Sigmoid colon (tissue), 7 donors: Measurements from ENCODE around the gene MALAT1. TPM values are rescaled to one million over a fixed set of nuclear protein-coding genes. Genes with fewer than 3 reads are reported as not detected.
A peak's percentile ranks its signal among the peaks of the same experiment; 100 is the strongest.

Experiments used
- DNase-seq: peaks from one replicate; pipeline ENCODE4 v3.0.0-alpha.2; 2019
- H3K27ac ChIP-seq, 4 donors: fragments of 200-600 bp; sonication (generic); one replicate each; pipeline ENCODE4 v1.5.1; 2016 to 2019; ENCODE audit warnings: mild to moderate bottlenecking in 1 of 4
- H3K27me3 ChIP-seq, 3 donors: fragments of 200-600 bp; sonication (generic); one replicate each; pipeline ENCODE4 v1.5.1; 2019; ENCODE audit warnings: mild to moderate bottlenecking in 1 of 3
- H3K36me3 ChIP-seq, 4 donors: fragments of 200-600 bp; sonication (generic); one replicate each; pipeline ENCODE4 v1.5.1; 2016 to 2019
- H3K4me1 ChIP-seq, 4 donors: fragments of 200-600 bp; sonication (generic); one replicate each; pipeline ENCODE4 v1.5.1; 2017 to 2019
- H3K4me3 ChIP-seq, 4 donors: fragments of 200-600 bp; sonication (generic); one replicate each; pipeline ENCODE4 v1.5.1; 2017 to 2019; ENCODE audit warnings: mild to moderate bottlenecking in 2 of 4, moderate library complexity in 1 of 4
- H3K9me3 ChIP-seq, 4 donors: fragments of 200-600 bp in 3 of 4; sonication (generic) in 3 of 4; one replicate each; pipeline versions ENCODE4 v1.5.1 to v1.6.1; 2013 to 2019
- CTCF ChIP-seq, 4 experiments: fragments of 450-650 bp in 3 of 4; fragments of 200-600 bp in 1 of 4; IDR thresholded peaks; one replicate each; pipeline ENCODE4 v1.5.1; 2016 to 2019; ENCODE audit warnings: antibody characterized with exemption in 4 of 4, mild to moderate bottlenecking in 3 of 4, moderate library complexity in 2 of 4
- EP300 ChIP-seq, 4 donors: sonication (generic); formaldehyde crosslinking; IDR thresholded peaks; one replicate each; pipeline ENCODE4 v1.6.1; 2017; ENCODE audit warnings: antibody characterized with exemption in 4 of 4
- POLR2A ChIP-seq, 2 donors: fragments of 450-650 bp; IDR thresholded peaks; one replicate each; pipeline ENCODE4 v1.6.1; 2016; ENCODE audit warnings: antibody characterized with exemption in 2 of 2, mild to moderate bottlenecking in 2 of 2, moderate library complexity in 2 of 2
- POLR2AphosphoS5 ChIP-seq, 4 donors: sonication (generic); formaldehyde crosslinking; IDR thresholded peaks; one replicate each; pipeline ENCODE4 v1.6.1; 2017; ENCODE audit warnings: antibody characterized with exemption in 4 of 4
- WGBS, 2 donors: extraction: QIAGEN DNeasy Blood & Tissue Kit; methylation state at CpG; one replicate each; pipeline ENCODE4 v1.1.7; 2013; 5-methylcytosine and 5-hydroxymethylcytosine counted together
- intact Hi-C: fragments of 100-400 bp; cut with DNase I; formaldehyde crosslinking; loops from one replicate; pipeline ENCODE4 v1.15.1; 2023
- polyA plus RNA-seq, 3 donors: library from polyadenylated mRNA; stranded (reverse); fragments of 200-250 nt; gene quantifications; one replicate each; pipeline ENCODE4 v1.2.3, GENCODE V29; 2013
- total RNA-seq, 4 donors: library from RNA; depleted of rRNA; stranded (reverse); fragments of >200 nt; gene quantifications; one replicate each; pipeline ENCODE4 v1.1.0, GENCODE V29; 2016
- donor health status: healthy with polysubstance abuse.
- donor health status: Bipolar disorder and iron deficiency.
- donor health status: healthy.

Gene MALAT1
- total and polyA plus RNA-seq, 7 donors: 6.6 to 32,672 (median 10,511) TPM

- no peaks in the 10 kb centered on the region for H3K27me3 ChIP-seq
- H3K27ac ChIP-seq: peak overlapping the region in 3 of 4 donors; percentile 92 to 100 (median 98)
- intact Hi-C loops: no loop called here
- no peaks in the 10 kb centered on the region for H3K36me3 ChIP-seq
- peak; percentile 40 for DNase-seq
- no peaks in the 10 kb centered on the region for H3K9me3 ChIP-seq
- 36 to 72% methylated on average over 3 of the region's 3 CpGs for whole genome bisulfite sequencing, 2 donors
- no peak for TF ChIP-seq POLR2A (IDR thresholded peaks at IDR 0.05)
- no peak for TF ChIP-seq CTCF (IDR thresholded peaks at IDR 0.05)
- TF ChIP-seq POLR2AphosphoS5 (IDR thresholded peaks at IDR 0.05): no peak
- no peak for TF ChIP-seq EP300 (IDR thresholded peaks at IDR 0.05)
- H3K4me3 ChIP-seq: no peak overlapping the region
- H3K4me1 ChIP-seq: peaks cover 0 to 64% (median 59%) of the 10 kb centered on the region in 4 donors
Measured at GRCh38 chr11:65474864-65475263, 24.0 kb upstream of the MALAT1 start.

- intact Hi-C loops: loop anchor here (1.0 kb wide), 2 partner anchors 21 to 54 kb away; partner anchors contain the start of gene NEAT1
Measured at GRCh38 chr11:65476632-65477148, 22.2 kb upstream of the MALAT1 start.

GRCh38 chr11:65477149-65477965 lies 21.5 kb upstream of the MALAT1 start:
- TF ChIP-seq EP300 (IDR thresholded peaks at IDR 0.05) (peak in 2 of 4 donors; percentile 51 to 93), CTCF (IDR thresholded peaks at IDR 0.05) (no peak), POLR2A (IDR thresholded peaks at IDR 0.05) (peak; percentile 90 to 96), POLR2AphosphoS5 (IDR thresholded peaks at IDR 0.05) (peak; percentile 97 to 99 (median 98))
- H3K4me1 ChIP-seq: peaks cover 0 to 72% (median 66%) of the 10 kb centered on the region in 4 donors
- H3K27ac ChIP-seq: peak overlapping the region; percentile 92 to 100 (median 97)
- no peaks in the 10 kb centered on the region for H3K9me3 ChIP-seq
- H3K4me3 ChIP-seq: peak overlapping the region; percentile 74 to 91 (median 80)
- no peaks in the 10 kb centered on the region for H3K27me3 ChIP-seq
- 0% methylated on average over 60 of the region's 60 CpGs for WGBS, 2 donors
- intact Hi-C loops: loop anchor here (1.0 kb wide), 2 partner anchors 20 to 55 kb away; partner anchors contain the start of gene NEAT1
- no peaks in the 10 kb centered on the region for H3K36me3 ChIP-seq
- DNase-seq: peak; percentile 99

More at GRCh38 chr11:65476632-65477148, 22.2 kb upstream of the MALAT1 start:
- DNase-seq: peak; percentile 73
- Histone ChIP-seq H3K4me3 (peak overlapping the region; percentile 74 to 91 (median 80)), H3K36me3 (no peaks in the 10 kb centered on the region), H3K4me1 (peaks cover 0 to 68% (median 64%) of the 10 kb centered on the region in 4 donors), H3K9me3 (no peaks in the 10 kb centered on the region), H3K27me3 (no peaks in the 10 kb centered on the region), H3K27ac (peak overlapping the region; percentile 92 to 100 (median 97))
- no peak for TF ChIP-seq EP300 (IDR thresholded peaks at IDR 0.05)
- no peak for TF ChIP-seq POLR2AphosphoS5 (IDR thresholded peaks at IDR 0.05)
- TF ChIP-seq POLR2A (IDR thresholded peaks at IDR 0.05): no peak
- no peak for TF ChIP-seq CTCF (IDR thresholded peaks at IDR 0.05)
- WGBS, 2 donors: 4 to 18% methylated on average over 10 of the region's 10 CpGs

- H3K4me1 ChIP-seq: peaks cover 0 to 70% (median 63%) of the 10 kb centered on the region in 4 donors
- peak; percentile 89 for DNase-seq
- peak overlapping the region; percentile 92 to 100 (median 97) for H3K27ac ChIP-seq
- no peaks in the 10 kb centered on the region for H3K27me3 ChIP-seq
- WGBS, 2 donors: 17 to 63% methylated on average over 33 of the region's 33 CpGs
- no peaks in the 10 kb centered on the region for H3K36me3 ChIP-seq
- H3K4me3 ChIP-seq: peak overlapping the region; percentile 9 to 91 (median 79)
- no peaks in the 10 kb centered on the region for H3K9me3 ChIP-seq
- TF ChIP-seq EP300 (IDR thresholded peaks at IDR 0.05) (no peak), POLR2A (IDR thresholded peaks at IDR 0.05) (peak in 1 of 2 donors; percentile 60), POLR2AphosphoS5 (IDR thresholded peaks at IDR 0.05) (peak; percentile 68 to 91 (median 77))
- intact Hi-C loops: no loop called here
Measured at GRCh38 chr11:65478388-65479183, 20.3 kb upstream of the MALAT1 start.
